DND-41 (cell line): ENCODE data around the gene ZNF488.

ENCODE experiments used
- ATAC-seq: fragments of 200-7000 bp; cut with Tn5 transposase; 3 replicates; pipeline ENCODE4 v1.9.1; 2021; ENCODE audit warnings: low read depth; ENCODE audit not compliant: insufficient read depth
- DNase-seq: peaks from one replicate; pipeline ENCODE4 v3.0.0-alpha.2; 2020
- H2AFZ ChIP-seq: 2 replicates; pipeline ENCODE4 v1.6.0; 2012; ENCODE audit warnings: low read depth, low read length
- H3K27ac ChIP-seq: 2 replicates; pipeline ENCODE4 v1.5.1; 2012; ENCODE audit warnings: low read length, inconsistent platforms
- H3K27me3 ChIP-seq: fragments of 200-600 bp; sonication (generic); 2 replicates; pipeline ENCODE4 v1.6.0; 2012; ENCODE audit warnings: low read length, mild to moderate bottlenecking, inconsistent platforms; ENCODE audit not compliant: insufficient read depth, poor library complexity
- H3K36me3 ChIP-seq: 2 replicates; pipeline ENCODE4 v1.5.1; 2012; ENCODE audit warnings: low read length, inconsistent platforms; ENCODE audit not compliant: insufficient read depth
- H3K4me1 ChIP-seq: 2 replicates; pipeline ENCODE4 v1.5.1; 2012; ENCODE audit warnings: mild to moderate bottlenecking, low read length; ENCODE audit not compliant: insufficient read depth
- H3K4me2 ChIP-seq: 2 replicates; pipeline ENCODE4 v1.6.0; 2012; ENCODE audit warnings: mild to moderate bottlenecking, moderate library complexity, low read length, inconsistent platforms; ENCODE audit not compliant: insufficient read depth
- H3K4me3 ChIP-seq, 2 experiments: fragments of 200-600 bp in 1 of 2; shearing (Covaris generic) in 1 of 2; 2 replicates each; pipeline ENCODE4 v1.5.1; 2012 to 2016; ENCODE audit warnings: inconsistent platforms in 2 of 2, low read length in 2 of 2, mild to moderate bottlenecking in 2 of 2, low read depth in 1 of 2, moderate library complexity in 1 of 2
- H3K79me2 ChIP-seq: 2 replicates; pipeline ENCODE4 v1.6.0; 2012; ENCODE audit warnings: low read length, inconsistent platforms; ENCODE audit not compliant: insufficient read depth
- H3K9ac ChIP-seq: 2 replicates; pipeline ENCODE4 v1.6.0; 2012; ENCODE audit warnings: low read depth, mild to moderate bottlenecking, inconsistent platforms, low read length, moderate library complexity
- H3K9me3 ChIP-seq: 2 replicates; pipeline ENCODE4 v1.5.1; 2012; ENCODE audit warnings: low read length, moderate library complexity, mild to moderate bottlenecking, inconsistent platforms; ENCODE audit not compliant: insufficient read depth, severe bottlenecking
- H4K20me1 ChIP-seq: 2 replicates; pipeline ENCODE4 v1.6.0; 2012; ENCODE audit warnings: low read length; ENCODE audit not compliant: insufficient read depth
- EZH2 ChIP-seq: IDR thresholded peaks from 3 replicates; pipeline ENCODE4 v1.6.1; 2012; ENCODE audit warnings: borderline replicate concordance, low read depth, mild to moderate bottlenecking, moderate library complexity, low read length, inconsistent platforms; ENCODE audit not compliant: severe bottlenecking
- TF ChIP-seq, protein P1 (sequence below): IDR thresholded peaks from 2 replicates; pipeline ENCODE4 v1.5.1; 2012; ENCODE audit warnings: borderline replicate concordance, low read length, moderate library complexity, mild to moderate bottlenecking; ENCODE audit not compliant: poor library complexity, severe bottlenecking; ENCODE audit errors: extremely low read depth

Gene ZNF488

GRCh38 chr10:47359626-47360418, 24.3 kb downstream of the ZNF488 start:
- ATAC-seq, result no peak

GRCh38 chr10:47359101-47359500, 25.0 kb downstream of the ZNF488 start:
- Histone ChIP-seq H2AFZ (no peak overlapping the region), H3K4me2 (no peak overlapping the region), H3K79me2 (no peaks in the 10 kb centered on the region), H3K4me1 (no peaks in the 10 kb centered on the region), H3K4me3 (no peak overlapping the region), H4K20me1 (no peaks in the 10 kb centered on the region; the same call in 1 of the 2 replicates), H3K9ac (no peak overlapping the region), H3K27ac (no peak overlapping the region), H3K36me3 (no peaks in the 10 kb centered on the region), H3K27me3 (peaks cover 9% of the 10 kb centered on the region), H3K9me3 (no peaks in the 10 kb centered on the region)
- ATAC-seq, result no peak
- TF ChIP-seq, protein P1, sequence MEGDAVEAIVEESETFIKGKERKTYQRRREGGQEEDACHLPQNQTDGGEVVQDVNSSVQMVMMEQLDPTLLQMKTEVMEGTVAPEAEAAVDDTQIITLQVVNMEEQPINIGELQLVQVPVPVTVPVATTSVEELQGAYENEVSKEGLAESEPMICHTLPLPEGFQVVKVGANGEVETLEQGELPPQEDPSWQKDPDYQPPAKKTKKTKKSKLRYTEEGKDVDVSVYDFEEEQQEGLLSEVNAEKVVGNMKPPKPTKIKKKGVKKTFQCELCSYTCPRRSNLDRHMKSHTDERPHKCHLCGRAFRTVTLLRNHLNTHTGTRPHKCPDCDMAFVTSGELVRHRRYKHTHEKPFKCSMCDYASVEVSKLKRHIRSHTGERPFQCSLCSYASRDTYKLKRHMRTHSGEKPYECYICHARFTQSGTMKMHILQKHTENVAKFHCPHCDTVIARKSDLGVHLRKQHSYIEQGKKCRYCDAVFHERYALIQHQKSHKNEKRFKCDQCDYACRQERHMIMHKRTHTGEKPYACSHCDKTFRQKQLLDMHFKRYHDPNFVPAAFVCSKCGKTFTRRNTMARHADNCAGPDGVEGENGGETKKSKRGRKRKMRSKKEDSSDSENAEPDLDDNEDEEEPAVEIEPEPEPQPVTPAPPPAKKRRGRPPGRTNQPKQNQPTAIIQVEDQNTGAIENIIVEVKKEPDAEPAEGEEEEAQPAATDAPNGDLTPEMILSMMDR, result no peak
- TF ChIP-seq EZH2, result no peak
- DNase-seq, result no peak

More at GRCh38 chr10:47359626-47360418, 24.3 kb downstream of the ZNF488 start:
- H3K9ac ChIP-seq, result no peak overlapping the region
- DNase-seq, result no peak
- no peak overlapping the region for H3K27ac ChIP-seq
- no peaks in the 10 kb centered on the region for H3K9me3 ChIP-seq
- no peaks in the 10 kb centered on the region for H3K79me2 ChIP-seq
- no peaks in the 10 kb centered on the region for H3K36me3 ChIP-seq
- TF ChIP-seq, protein P1, result no peak
- TF ChIP-seq EZH2, result no peak
- H3K27me3 ChIP-seq, result peaks cover 9% of the 10 kb centered on the region
- no peak overlapping the region for H3K4me3 ChIP-seq
- no peaks in the 10 kb centered on the region for H3K4me1 ChIP-seq
- no peak overlapping the region for H3K4me2 ChIP-seq
- no peaks in the 10 kb centered on the region; the same call in 1 of the 2 replicates for H4K20me1 ChIP-seq
- H2AFZ ChIP-seq, result no peak overlapping the region

GRCh38 chr10:47358457-47358856, 25.6 kb downstream of the ZNF488 start:
- H3K9ac ChIP-seq, result no peak overlapping the region
- DNase-seq (no peak), ATAC-seq (no peak)
- H3K27me3 ChIP-seq, result peaks cover 9% of the 10 kb centered on the region
- H2AFZ ChIP-seq, result no peak overlapping the region
- H3K9me3 ChIP-seq, result no peaks in the 10 kb centered on the region
- no peak for TF ChIP-seq EZH2
- TF ChIP-seq, protein P1, result no peak
- no peak overlapping the region for H3K27ac ChIP-seq
- no peaks in the 10 kb centered on the region; the same call in 1 of the 2 replicates for H4K20me1 ChIP-seq
- no peak overlapping the region for H3K4me3 ChIP-seq
- H3K4me2 ChIP-seq, result no peak overlapping the region
- no peaks in the 10 kb centered on the region for H3K79me2 ChIP-seq
- H3K4me1 ChIP-seq, result no peaks in the 10 kb centered on the region
- H3K36me3 ChIP-seq, result no peaks in the 10 kb centered on the region
